ENCODE results near the gene LAMA5. TPM values are rescaled to one million over a fixed set of nuclear protein-coding genes. Genes with fewer than 3 reads are reported as not detected.

LAMA5 gene
- total RNA-seq, 1 experiment from 2014 or later = 28.3 TPM

- in situ Hi-C loops (cut with HindIII; ENCODE audit: low sequenced_read_pairs) = no loop called here
Measured at GRCh38 chr20:62336775-62337557, 30.1 kb downstream of the LAMA5 start.

GRCh38 chr20:62336329-62336728, 30.8 kb downstream of the LAMA5 start:
- in situ Hi-C loops (cut with HindIII; ENCODE audit: low sequenced_read_pairs) = no loop called here
- no peak for DNase-seq (ENCODE audit: low spot score)

More at GRCh38 chr20:62336775-62337557, 30.1 kb downstream of the LAMA5 start:
- DNase-seq (ENCODE audit: low spot score) = no peak

DNA sequence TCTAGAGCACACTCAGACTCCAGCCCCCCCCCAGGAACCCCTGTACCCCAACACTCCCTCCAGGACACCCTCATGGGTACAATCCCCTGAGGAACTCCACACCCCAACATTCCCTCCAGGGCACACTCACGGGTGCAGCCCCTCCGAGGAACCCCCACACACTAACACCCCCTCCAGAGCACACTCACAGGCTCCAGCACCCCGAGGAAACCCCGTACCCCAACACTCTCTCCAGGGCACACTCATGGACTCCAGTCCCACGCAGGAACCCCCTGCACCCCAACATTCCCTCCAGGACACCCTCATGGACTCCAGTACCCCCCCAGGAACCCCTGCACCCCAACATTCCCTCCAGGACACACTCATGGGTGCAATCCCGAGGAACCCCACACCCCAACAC, 31.6 kb downstream of the LAMA5 start:
- in situ Hi-C loops (cut with HindIII; ENCODE audit: low sequenced_read_pairs) = no loop called here
- DNase-seq (ENCODE audit: low spot score) = no peak

DNA sequence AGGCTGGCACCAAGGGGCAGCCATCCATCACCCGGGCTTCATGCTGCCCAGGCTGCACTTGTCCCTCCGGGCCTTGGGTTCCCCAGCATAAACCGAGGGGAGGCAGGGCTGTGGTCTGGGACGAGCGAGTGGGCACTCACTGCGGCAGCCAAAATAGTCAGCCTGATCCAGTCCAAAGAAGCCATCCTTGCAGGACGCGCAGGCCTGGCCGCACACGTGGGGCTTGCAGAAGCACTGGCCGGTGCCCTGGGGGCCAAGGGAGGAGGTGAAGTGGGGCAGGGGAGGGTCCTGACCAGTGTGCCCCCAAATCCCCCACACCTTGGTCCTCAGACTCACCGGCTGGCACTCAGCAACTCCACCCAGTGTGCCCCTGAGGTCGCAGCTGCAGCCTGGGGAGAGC, 32.2 kb downstream of the LAMA5 start:
- in situ Hi-C loops (cut with HindIII; ENCODE audit: low sequenced_read_pairs) = no loop called here

DNA sequence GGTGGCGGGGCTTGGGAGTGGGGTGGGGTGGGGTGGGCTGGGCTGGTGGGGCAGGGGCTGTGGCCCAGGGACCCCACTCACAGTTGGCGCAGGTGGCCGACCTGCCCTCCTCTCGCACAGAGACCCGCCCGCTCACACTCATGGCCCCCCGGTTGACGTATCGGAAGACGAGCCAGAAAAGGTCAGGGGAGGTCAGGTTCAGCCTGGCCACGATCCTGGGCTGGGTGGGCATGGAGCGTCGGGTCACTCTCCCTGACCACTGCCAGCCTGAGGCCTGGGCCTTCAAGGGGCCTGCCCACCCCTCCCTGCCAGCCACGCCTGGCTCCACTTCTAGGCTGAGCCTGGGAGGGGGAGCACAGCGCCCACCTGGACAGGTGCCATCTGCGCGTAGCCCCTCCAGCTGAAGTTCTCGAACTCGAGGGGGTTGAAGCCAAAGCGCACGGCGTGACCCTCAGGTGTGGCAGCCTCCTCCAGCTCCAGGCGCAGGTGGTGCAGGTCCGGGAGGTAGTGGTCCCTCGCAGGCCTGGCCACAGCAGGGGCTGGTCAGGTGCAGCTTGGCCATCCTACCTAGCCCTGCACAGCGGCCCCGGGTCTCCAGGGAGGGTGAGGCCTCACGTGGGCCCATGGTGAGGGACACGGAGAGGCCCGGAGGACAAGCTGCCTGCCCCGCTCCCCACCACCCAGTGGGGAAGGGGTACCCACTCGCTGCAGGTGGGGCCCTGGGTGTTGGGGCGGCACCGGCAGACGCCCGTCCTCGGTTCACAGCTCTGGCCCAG, 33.1 kb downstream of the LAMA5 start:
- in situ Hi-C loops (cut with HindIII; ENCODE audit: low sequenced_read_pairs) = no loop called here

More for the DNA sequence above, 32.2 kb downstream of the LAMA5 start:
- DNase-seq (ENCODE audit: low spot score) = no peak

GRCh38 chr20:62332989-62333819, 33.9 kb downstream of the LAMA5 start:
- no peak for DNase-seq (ENCODE audit: low spot score)
- in situ Hi-C loops (cut with HindIII; ENCODE audit: low sequenced_read_pairs) = no loop called here

More for the DNA sequence above, 33.1 kb downstream of the LAMA5 start:
- no peak for DNase-seq (ENCODE audit: low spot score)

GRCh38 chr20:62332421-62332820, 34.7 kb downstream of the LAMA5 start:
- in situ Hi-C loops (cut with HindIII; ENCODE audit: low sequenced_read_pairs) = no loop called here
- DNase-seq (ENCODE audit: low spot score) = no peak

GRCh38 chr20:62331347-62331746, 35.8 kb downstream of the LAMA5 start:
- in situ Hi-C loops (cut with HindIII; ENCODE audit: low sequenced_read_pairs) = no loop called here
- DNase-seq (ENCODE audit: low spot score) = no peak

- in situ Hi-C loops (cut with HindIII; ENCODE audit: low sequenced_read_pairs) = no loop called here
- DNase-seq (ENCODE audit: low spot score) = no peak
Measured at GRCh38 chr20:62330576-62331317, 36.4 kb downstream of the LAMA5 start.

DNA sequence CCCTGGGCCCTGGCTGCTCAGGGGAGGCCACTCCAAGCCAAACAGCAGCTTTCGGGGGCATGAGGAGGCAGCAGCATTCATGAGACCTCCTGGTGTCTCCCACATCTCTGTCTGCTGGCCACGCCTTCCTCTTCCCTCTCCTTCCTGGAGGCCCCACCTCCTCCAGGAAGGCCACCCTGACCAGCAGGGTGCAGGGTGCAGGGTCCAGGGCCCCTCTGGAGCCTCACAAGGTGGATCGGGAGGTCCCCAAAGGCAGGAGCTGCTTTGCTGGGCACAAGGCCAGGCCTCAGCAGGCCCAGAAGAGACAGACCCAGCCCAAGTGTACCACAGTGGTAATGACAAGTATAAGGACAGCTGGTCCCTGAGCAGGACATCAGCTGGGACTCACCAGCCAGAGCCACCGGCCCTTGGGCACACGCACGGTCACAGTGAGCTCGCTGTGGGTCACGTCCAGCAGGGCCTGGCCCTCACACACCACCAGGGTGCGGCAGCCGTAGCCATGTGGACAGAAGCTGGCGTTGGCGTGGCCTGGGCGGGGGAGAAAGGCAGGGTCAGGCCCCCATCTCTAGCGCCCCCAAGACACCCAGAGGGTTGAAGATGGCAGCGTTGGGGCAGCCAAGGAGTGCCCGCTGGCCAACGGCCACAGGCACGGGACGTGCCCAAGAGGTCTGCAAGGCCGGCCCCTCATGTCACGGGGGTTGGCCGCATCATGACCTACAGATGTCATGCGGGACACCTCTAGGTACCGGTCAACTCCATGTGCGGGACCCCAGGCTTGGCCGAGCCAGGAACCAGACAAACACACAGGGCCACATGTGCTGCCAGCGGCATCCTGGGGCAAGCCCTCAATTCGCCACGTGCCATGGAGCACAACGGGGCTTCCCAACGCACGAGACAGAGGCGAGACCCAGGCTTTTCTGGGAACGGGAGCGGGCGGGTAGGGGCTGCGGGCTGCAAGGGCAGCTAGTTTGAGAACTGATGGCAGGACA, 37.4 kb downstream of the LAMA5 start:
- in situ Hi-C loops (cut with HindIII; ENCODE audit: low sequenced_read_pairs) = no loop called here
- DNase-seq (ENCODE audit: low spot score) = no peak

- DNase-seq (ENCODE audit: low spot score) = no peak
- in situ Hi-C loops (cut with HindIII; ENCODE audit: low sequenced_read_pairs) = no loop called here
Measured at GRCh38 chr20:62328684-62329388, 38.3 kb downstream of the LAMA5 start.

DNA sequence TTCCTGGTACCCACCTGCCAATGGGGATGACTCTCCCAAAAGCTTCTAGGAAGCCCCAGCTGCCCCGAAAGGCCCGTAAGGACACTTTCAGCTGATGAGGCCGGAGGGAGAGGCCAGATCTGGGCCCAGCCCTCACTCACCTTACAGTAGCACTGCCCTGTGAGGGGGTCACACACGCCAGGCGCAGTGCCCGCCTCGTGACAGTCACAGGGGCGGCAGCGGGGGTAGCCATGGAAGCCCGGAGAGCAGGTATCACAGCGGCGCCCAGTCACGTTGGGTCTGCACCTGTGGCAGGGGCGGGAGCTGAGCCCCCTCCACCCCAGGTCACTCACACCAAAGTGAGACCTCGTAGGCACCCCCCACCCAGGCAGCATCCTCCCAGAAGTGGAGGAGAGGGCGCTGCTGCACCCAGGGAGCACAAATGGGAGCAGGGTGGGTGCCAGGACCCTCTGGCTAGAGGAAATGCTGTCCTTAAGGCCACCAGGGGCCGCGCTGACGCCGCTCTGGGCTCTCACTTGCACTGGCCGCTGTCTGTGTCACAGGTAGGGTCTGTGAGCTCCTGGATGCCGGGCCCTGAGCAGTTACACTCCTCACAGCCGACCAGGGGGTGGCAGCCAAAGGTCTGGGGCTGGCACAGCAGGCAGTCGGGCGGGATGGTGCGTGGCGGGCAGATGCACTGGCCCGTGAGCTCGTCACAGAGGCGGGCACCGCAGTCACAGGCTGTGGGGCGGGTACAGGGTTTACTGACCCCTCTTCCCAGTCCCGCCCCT, 39.2 kb downstream of the LAMA5 start:
- DNase-seq (ENCODE audit: low spot score) = no peak
- in situ Hi-C loops (cut with HindIII; ENCODE audit: low sequenced_read_pairs) = no loop called here

- DNase-seq (ENCODE audit: low spot score) = no peak
- in situ Hi-C loops (cut with HindIII; ENCODE audit: low sequenced_read_pairs) = no loop called here
Measured at GRCh38 chr20:62326959-62327725, 40.0 kb downstream of the LAMA5 start.

DNA sequence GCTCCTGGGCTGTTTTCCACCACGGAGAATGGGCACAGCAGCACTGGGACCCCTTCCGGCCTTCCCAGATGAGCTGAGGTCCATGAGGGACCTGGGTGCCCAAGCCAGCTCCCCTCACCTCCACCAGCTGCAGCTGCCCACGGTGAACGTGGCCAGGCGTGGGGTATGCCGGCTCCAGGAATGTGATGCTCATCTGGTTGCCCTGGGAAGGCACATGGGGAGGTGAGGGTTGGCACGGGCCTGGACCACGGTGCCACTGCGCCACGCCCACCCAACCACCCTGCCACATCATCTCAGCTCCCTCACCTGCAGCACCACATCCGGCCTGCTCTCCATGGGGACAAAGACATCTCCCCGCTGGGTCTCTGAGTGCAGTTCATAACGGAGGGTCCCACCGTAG, 40.6 kb downstream of the LAMA5 start:
- no peak for DNase-seq (ENCODE audit: low spot score)
- in situ Hi-C loops (cut with HindIII; ENCODE audit: low sequenced_read_pairs) = no loop called here

- in situ Hi-C loops (cut with HindIII; ENCODE audit: low sequenced_read_pairs) = no loop called here
- DNase-seq (ENCODE audit: low spot score) = no peak
Measured at GRCh38 chr20:62325172-62325905, 41.8 kb downstream of the LAMA5 start.
